ENCODE data around the gene HES1. TPM values are rescaled to one million over a fixed set of nuclear protein-coding genes. Genes with fewer than 3 reads are reported as not detected.
"Not testable (repeated sequence)": the region's sequence is repeated elsewhere in the genome, so short reads cannot be mapped to it uniquely, and the experiment has no call there.

HES1 gene
- total RNA-seq, 1 donor from 2014 or later: 36.2 TPM

GRCh38 chr3:194142156-194142910 is 6.4 kb downstream of the HES1 start:
- peaks cover 31% of the 10 kb centered on the region for H3K27me3 Mint-ChIP-seq (ENCODE audit: low read depth)
- H3K36me3 Mint-ChIP-seq (ENCODE audit: low read depth): no peaks in the 10 kb centered on the region
- peak overlapping the region; percentile 54 for H3K4me3 Mint-ChIP-seq
- no peak for TF ChIP-seq CTCF (conservative IDR thresholded peaks at IDR 0.05)
- H3K9me3 Mint-ChIP-seq: no peaks in the 10 kb centered on the region
- peak overlapping the region; percentile 85 for H3K27ac Mint-ChIP-seq (ENCODE audit: unreplicated experiment)
- peaks cover 43% of the 10 kb centered on the region for H3K4me1 Mint-ChIP-seq
- no peak for DNase-seq (ENCODE audit: low read depth, low spot score)

GRCh38 chr3:194145702-194146101 is 9.8 kb downstream of the HES1 start:
- no peak for DNase-seq (ENCODE audit: low read depth, low spot score)
- H3K27ac Mint-ChIP-seq (ENCODE audit: unreplicated experiment): no peak overlapping the region
- H3K4me3 Mint-ChIP-seq: no peak overlapping the region
- H3K9me3 Mint-ChIP-seq: no peaks in the 10 kb centered on the region
- H3K4me1 Mint-ChIP-seq: peaks cover 29% of the 10 kb centered on the region
- H3K36me3 Mint-ChIP-seq (ENCODE audit: low read depth): no peaks in the 10 kb centered on the region
- TF ChIP-seq CTCF (conservative IDR thresholded peaks at IDR 0.05): no peak
- peaks cover 29% of the 10 kb centered on the region for H3K27me3 Mint-ChIP-seq (ENCODE audit: low read depth)

- H3K27ac Mint-ChIP-seq (ENCODE audit: unreplicated experiment): no peak overlapping the region
- peaks cover 20% of the 10 kb centered on the region for H3K4me1 Mint-ChIP-seq
- peaks cover 26% of the 10 kb centered on the region for H3K27me3 Mint-ChIP-seq (ENCODE audit: low read depth)
- no peaks in the 10 kb centered on the region for H3K9me3 Mint-ChIP-seq
- no peak for DNase-seq (ENCODE audit: low read depth, low spot score)
- H3K36me3 Mint-ChIP-seq (ENCODE audit: low read depth): no peaks in the 10 kb centered on the region
- TF ChIP-seq CTCF (conservative IDR thresholded peaks at IDR 0.05): no peak
- H3K4me3 Mint-ChIP-seq: no peak overlapping the region
Measured at GRCh38 chr3:194147679-194148078, 11.7 kb downstream of the HES1 start.

GRCh38 chr3:194148383-194148782 is 12.4 kb downstream of the HES1 start:
- H3K27me3 Mint-ChIP-seq (ENCODE audit: low read depth): peaks cover 25% of the 10 kb centered on the region
- DNase-seq (ENCODE audit: low read depth, low spot score): no peak
- no peak overlapping the region for H3K27ac Mint-ChIP-seq (ENCODE audit: unreplicated experiment)
- no peaks in the 10 kb centered on the region for H3K36me3 Mint-ChIP-seq (ENCODE audit: low read depth)
- H3K4me3 Mint-ChIP-seq: no peak overlapping the region
- no peak for TF ChIP-seq CTCF (conservative IDR thresholded peaks at IDR 0.05)
- H3K4me1 Mint-ChIP-seq: peaks cover 17% of the 10 kb centered on the region
- H3K9me3 Mint-ChIP-seq: no peaks in the 10 kb centered on the region

GRCh38 chr3:194150252-194150934 is 14.4 kb downstream of the HES1 start:
- Mint-ChIP-seq H3K9me3 (peaks cover 7% of the 10 kb centered on the region), H3K27ac (ENCODE audit: unreplicated experiment) (no peak overlapping the region)

GRCh38 chr3:194150935-194151302 is 15.0 kb downstream of the HES1 start:
- H3K4me3 Mint-ChIP-seq; H3K27ac Mint-ChIP-seq (ENCODE audit: unreplicated experiment); H3K36me3 Mint-ChIP-seq (ENCODE audit: low read depth); DNase-seq (ENCODE audit: low read depth, low spot score); H3K9me3 Mint-ChIP-seq: not testable (repeated sequence)
- Mint-ChIP-seq H3K4me1 (peaks cover 15% of the 10 kb centered on the region), H3K27me3 (ENCODE audit: low read depth) (peaks cover 26% of the 10 kb centered on the region)

More at GRCh38 chr3:194150252-194150934, 14.4 kb downstream of the HES1 start:
- Mint-ChIP-seq H3K4me1 (peaks cover 15% of the 10 kb centered on the region), H3K4me3 (no peak overlapping the region), H3K27me3 (ENCODE audit: low read depth) (peaks cover 26% of the 10 kb centered on the region), H3K36me3 (ENCODE audit: low read depth) (peaks cover 5% of the 10 kb centered on the region)
- no peak for DNase-seq (ENCODE audit: low read depth, low spot score)
- TF ChIP-seq CTCF (conservative IDR thresholded peaks at IDR 0.05): no peak
